NCI-H510A treated with DMSO at 0.1 percent for 48 hours (cell line): ENCODE data around the gene FFAR3.
"Not testable (repeated sequence)": the region's sequence is repeated elsewhere in the genome, so short reads cannot be mapped to it uniquely, and the experiment has no call there.

Source experiments
- DNase-seq: peaks from one replicate; lab custom pipeline; 2025; lab: John Stamatoyannopoulos, UW

The FFAR3 gene

GRCh38 chr19:35375505-35376307, 17.4 kb downstream of the FFAR3 start:
- no peak for DNase-seq

- DNase-seq = no peak
Measured at GRCh38 chr19:35377656-35378055, 19.4 kb downstream of the FFAR3 start.

- no peak for DNase-seq
Measured at GRCh38 chr19:35378356-35378755, 20.1 kb downstream of the FFAR3 start.

GRCh38 chr19:35379545-35379944, 21.3 kb downstream of the FFAR3 start:
- DNase-seq = not testable (repeated sequence)

GRCh38 chr19:35379992-35380391, 21.7 kb downstream of the FFAR3 start:
- no peak for DNase-seq

- DNase-seq = no peak
Measured at GRCh38 chr19:35380450-35381124, 22.3 kb downstream of the FFAR3 start.

- DNase-seq = no peak
Measured at GRCh38 chr19:35381318-35381717, 23.1 kb downstream of the FFAR3 start.

- DNase-seq = no peak
Measured at GRCh38 chr19:35381926-35382325, 23.7 kb downstream of the FFAR3 start.

- no peak for DNase-seq
Measured at GRCh38 chr19:35383536-35383935, 25.3 kb downstream of the FFAR3 start.

GRCh38 chr19:35388277-35389054, 30.2 kb downstream of the FFAR3 start:
- DNase-seq = no peak

GRCh38 chr19:35389192-35389861, 31.1 kb downstream of the FFAR3 start:
- DNase-seq = no peak

- DNase-seq = no peak
Measured at GRCh38 chr19:35392742-35393715, 34.8 kb downstream of the FFAR3 start.

- DNase-seq = no peak
Measured at GRCh38 chr19:35395382-35396199, 37.3 kb downstream of the FFAR3 start.

GRCh38 chr19:35396240-35396885, 38.1 kb downstream of the FFAR3 start:
- DNase-seq = no peak

GRCh38 chr19:35397064-35397463, 38.8 kb downstream of the FFAR3 start:
- DNase-seq = no peak

- DNase-seq = no peak
Measured at GRCh38 chr19:35398570-35398969, 40.3 kb downstream of the FFAR3 start.

- DNase-seq = no peak
Measured at GRCh38 chr19:35399231-35399630, 41.0 kb downstream of the FFAR3 start.

GRCh38 chr19:35399948-35400772, 41.9 kb downstream of the FFAR3 start:
- DNase-seq = no peak

- DNase-seq = no peak
Measured at GRCh38 chr19:35400773-35401100, 42.5 kb downstream of the FFAR3 start.
